ENCODE measurements around the gene BICC1.
A peak's percentile ranks its signal among the peaks of the same experiment; 100 is the strongest.

The BICC1 gene

GRCh38 chr10:58641095-58641531, 128.4 kb downstream of the BICC1 start:
- no peaks in the 10 kb centered on the region for H3K36me3 ChIP-seq (ENCODE audit: control insufficient read depth in 1 of 2, insufficient read depth in 2 of 2, low read length in 2 of 2)
- no peak overlapping the region for H3K4me3 ChIP-seq (ENCODE audit: low read depth in 1 of 2, low read length in 2 of 2)
- H3K4me1 ChIP-seq (ENCODE audit: control insufficient read depth in 1 of 2, insufficient read depth in 2 of 2, low read length in 2 of 2) = no peaks in the 10 kb centered on the region
- H3K9ac ChIP-seq (ENCODE audit: low read depth in 1 of 2, low read length in 2 of 2) = no peak overlapping the region
- no peaks in the 10 kb centered on the region for H3K9me3 ChIP-seq (ENCODE audit: control insufficient read depth in 1 of 2, low read length in 2 of 2)
- no peaks in the 10 kb centered on the region for H3K27me3 ChIP-seq (ENCODE audit: control insufficient read depth in 1 of 2, insufficient read depth in 2 of 2, low read length in 2 of 2)
- no peak overlapping the region for H3K27ac ChIP-seq (ENCODE audit: low read depth, low read length)

- Histone ChIP-seq H3K27me3 (ENCODE audit: control insufficient read depth in 1 of 2, insufficient read depth in 2 of 2, low read length in 2 of 2) (no peaks in the 10 kb centered on the region), H3K4me3 (ENCODE audit: low read depth in 1 of 2, low read length in 2 of 2) (no peak overlapping the region), H3K36me3 (ENCODE audit: control insufficient read depth in 1 of 2, insufficient read depth in 2 of 2, low read length in 2 of 2) (no peaks in the 10 kb centered on the region), H3K9ac (ENCODE audit: low read depth in 1 of 2, low read length in 2 of 2) (no peak overlapping the region), H3K4me1 (ENCODE audit: control insufficient read depth in 1 of 2, insufficient read depth in 2 of 2, low read length in 2 of 2) (no peaks in the 10 kb centered on the region), H3K9me3 (ENCODE audit: control insufficient read depth in 1 of 2, low read length in 2 of 2) (no peaks in the 10 kb centered on the region), H3K27ac (ENCODE audit: low read depth, low read length) (no peak overlapping the region)
Observed at GRCh38 chr10:58641708-58642107, 129.0 kb downstream of the BICC1 start.

DNA sequence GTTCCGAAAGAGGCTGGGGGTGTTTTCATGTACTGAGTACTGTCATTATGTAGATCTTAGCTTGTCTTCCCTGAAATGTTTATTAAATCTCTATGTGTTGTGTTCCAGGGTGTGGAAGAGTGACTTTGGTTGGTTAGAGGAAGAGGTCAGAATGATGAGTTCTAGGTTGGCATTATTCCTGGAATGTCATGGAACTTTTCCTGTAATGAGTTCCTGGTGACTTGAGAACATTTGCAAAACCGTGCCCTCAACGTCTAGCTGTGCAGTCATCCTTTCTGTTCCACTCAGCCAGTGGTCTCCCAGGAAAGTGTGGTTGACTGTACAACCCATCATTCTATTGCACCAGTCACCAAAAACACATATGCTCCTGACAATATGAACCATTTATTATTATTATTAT, 129.6 kb downstream of the BICC1 start:
- Histone ChIP-seq H3K9me3 (ENCODE audit: control insufficient read depth in 1 of 2, low read length in 2 of 2) (no peaks in the 10 kb centered on the region), H3K4me3 (ENCODE audit: low read depth in 1 of 2, low read length in 2 of 2) (no peak overlapping the region), H3K9ac (ENCODE audit: low read depth in 1 of 2, low read length in 2 of 2) (no peak overlapping the region), H3K27ac (ENCODE audit: low read depth, low read length) (no peak overlapping the region), H3K27me3 (ENCODE audit: control insufficient read depth in 1 of 2, insufficient read depth in 2 of 2, low read length in 2 of 2) (no peaks in the 10 kb centered on the region), H3K4me1 (ENCODE audit: control insufficient read depth in 1 of 2, insufficient read depth in 2 of 2, low read length in 2 of 2) (no peaks in the 10 kb centered on the region), H3K36me3 (ENCODE audit: control insufficient read depth in 1 of 2, insufficient read depth in 2 of 2, low read length in 2 of 2) (no peaks in the 10 kb centered on the region)

- H3K4me3 ChIP-seq (ENCODE audit: low read depth in 1 of 2, low read length in 2 of 2) = no peak overlapping the region
- no peaks in the 10 kb centered on the region for H3K9me3 ChIP-seq (ENCODE audit: control insufficient read depth in 1 of 2, low read length in 2 of 2)
- H3K9ac ChIP-seq (ENCODE audit: low read depth in 1 of 2, low read length in 2 of 2) = no peak overlapping the region
- H3K4me1 ChIP-seq (ENCODE audit: control insufficient read depth in 1 of 2, insufficient read depth in 2 of 2, low read length in 2 of 2) = no peaks in the 10 kb centered on the region
- no peak overlapping the region for H3K27ac ChIP-seq (ENCODE audit: low read depth, low read length)
- no peaks in the 10 kb centered on the region for H3K36me3 ChIP-seq (ENCODE audit: control insufficient read depth in 1 of 2, insufficient read depth in 2 of 2, low read length in 2 of 2)
- no peaks in the 10 kb centered on the region for H3K27me3 ChIP-seq (ENCODE audit: control insufficient read depth in 1 of 2, insufficient read depth in 2 of 2, low read length in 2 of 2)
Observed at GRCh38 chr10:58642916-58643428, 130.3 kb downstream of the BICC1 start.

DNA sequence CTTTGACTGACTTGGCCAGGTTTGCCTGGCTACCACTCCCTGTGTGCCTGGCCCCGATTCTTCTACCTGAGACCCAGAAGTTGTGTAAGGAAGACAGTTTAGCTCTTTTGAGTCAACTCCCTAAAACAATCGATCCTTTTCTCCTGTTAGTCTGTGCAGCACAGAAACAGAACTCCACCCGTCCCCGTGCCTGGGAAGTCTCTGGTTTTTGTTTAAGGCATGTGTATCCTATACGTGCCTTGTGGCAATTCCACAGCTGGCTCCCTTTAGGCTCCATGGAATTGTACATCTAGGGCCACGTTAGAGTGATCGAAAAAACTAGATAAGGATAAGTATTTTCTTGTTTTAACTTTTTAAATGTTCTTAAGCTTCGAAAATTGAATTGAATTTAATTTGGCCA, 131.6 kb downstream of the BICC1 start:
- Histone ChIP-seq H3K27ac (ENCODE audit: low read depth, low read length) (no peak overlapping the region), H3K36me3 (ENCODE audit: control insufficient read depth in 1 of 2, insufficient read depth in 2 of 2, low read length in 2 of 2) (no peaks in the 10 kb centered on the region), H3K9me3 (ENCODE audit: control insufficient read depth in 1 of 2, low read length in 2 of 2) (no peaks in the 10 kb centered on the region), H3K4me3 (ENCODE audit: low read depth in 1 of 2, low read length in 2 of 2) (no peak overlapping the region), H3K9ac (ENCODE audit: low read depth in 1 of 2, low read length in 2 of 2) (no peak overlapping the region), H3K27me3 (ENCODE audit: control insufficient read depth in 1 of 2, insufficient read depth in 2 of 2, low read length in 2 of 2) (no peaks in the 10 kb centered on the region), H3K4me1 (ENCODE audit: control insufficient read depth in 1 of 2, insufficient read depth in 2 of 2, low read length in 2 of 2) (no peaks in the 10 kb centered on the region)

DNA sequence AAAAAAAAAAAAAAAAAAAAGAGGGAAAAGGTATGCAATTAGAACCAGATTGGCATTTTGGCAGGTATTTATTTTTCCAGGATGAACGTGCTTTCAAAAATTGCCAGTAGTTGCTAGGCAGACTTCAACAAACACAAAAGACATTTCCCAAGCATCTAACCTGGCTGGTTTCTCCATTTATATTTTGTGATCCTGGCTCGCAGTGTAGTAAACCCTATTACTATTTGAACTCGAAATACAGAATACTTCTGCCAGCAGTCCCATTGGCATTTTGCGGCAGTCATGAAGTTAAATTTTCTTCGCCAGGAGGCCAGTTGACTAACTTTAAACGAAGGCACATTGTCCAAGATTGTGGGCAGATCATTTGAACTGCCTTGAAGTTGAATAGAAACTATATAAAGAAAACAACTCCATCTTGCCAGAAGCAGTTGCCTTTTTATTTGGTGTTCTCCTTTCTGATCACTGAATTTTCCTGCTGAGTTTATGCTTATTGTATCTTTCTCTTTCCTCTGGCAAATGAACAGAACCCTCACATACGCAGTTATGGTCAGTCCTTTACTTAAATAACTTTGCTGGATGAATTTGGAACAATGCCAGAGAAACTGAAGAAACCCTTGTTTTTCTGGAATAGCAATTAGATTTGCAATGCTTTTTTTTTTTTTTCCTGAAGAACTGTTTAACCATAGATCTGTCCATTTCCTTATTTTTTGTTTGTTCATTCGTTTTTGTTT, 132.9 kb downstream of the BICC1 start:
- no peaks in the 10 kb centered on the region for H3K9me3 ChIP-seq (ENCODE audit: control insufficient read depth in 1 of 2, low read length in 2 of 2)
- no peaks in the 10 kb centered on the region for H3K27me3 ChIP-seq (ENCODE audit: control insufficient read depth in 1 of 2, insufficient read depth in 2 of 2, low read length in 2 of 2)
- H3K4me3 ChIP-seq (ENCODE audit: low read depth in 1 of 2, low read length in 2 of 2) = no peak overlapping the region
- no peaks in the 10 kb centered on the region for H3K4me1 ChIP-seq (ENCODE audit: control insufficient read depth in 1 of 2, insufficient read depth in 2 of 2, low read length in 2 of 2)
- no peaks in the 10 kb centered on the region for H3K36me3 ChIP-seq (ENCODE audit: control insufficient read depth in 1 of 2, insufficient read depth in 2 of 2, low read length in 2 of 2)
- H3K9ac ChIP-seq (ENCODE audit: low read depth in 1 of 2, low read length in 2 of 2) = no peak overlapping the region
- no peak overlapping the region for H3K27ac ChIP-seq (ENCODE audit: low read depth, low read length)

- H3K27ac ChIP-seq (ENCODE audit: low read depth, low read length) = no peak overlapping the region
- no peaks in the 10 kb centered on the region for H3K27me3 ChIP-seq (ENCODE audit: control insufficient read depth in 1 of 2, insufficient read depth in 2 of 2, low read length in 2 of 2)
- no peaks in the 10 kb centered on the region for H3K36me3 ChIP-seq (ENCODE audit: control insufficient read depth in 1 of 2, insufficient read depth in 2 of 2, low read length in 2 of 2)
- no peak overlapping the region for H3K4me3 ChIP-seq (ENCODE audit: low read depth in 1 of 2, low read length in 2 of 2)
- no peaks in the 10 kb centered on the region for H3K9me3 ChIP-seq (ENCODE audit: control insufficient read depth in 1 of 2, low read length in 2 of 2)
- H3K9ac ChIP-seq (ENCODE audit: low read depth in 1 of 2, low read length in 2 of 2) = no peak overlapping the region
- H3K4me1 ChIP-seq (ENCODE audit: control insufficient read depth in 1 of 2, insufficient read depth in 2 of 2, low read length in 2 of 2) = no peaks in the 10 kb centered on the region
Observed at GRCh38 chr10:58647376-58648112, 134.9 kb downstream of the BICC1 start.

DNA sequence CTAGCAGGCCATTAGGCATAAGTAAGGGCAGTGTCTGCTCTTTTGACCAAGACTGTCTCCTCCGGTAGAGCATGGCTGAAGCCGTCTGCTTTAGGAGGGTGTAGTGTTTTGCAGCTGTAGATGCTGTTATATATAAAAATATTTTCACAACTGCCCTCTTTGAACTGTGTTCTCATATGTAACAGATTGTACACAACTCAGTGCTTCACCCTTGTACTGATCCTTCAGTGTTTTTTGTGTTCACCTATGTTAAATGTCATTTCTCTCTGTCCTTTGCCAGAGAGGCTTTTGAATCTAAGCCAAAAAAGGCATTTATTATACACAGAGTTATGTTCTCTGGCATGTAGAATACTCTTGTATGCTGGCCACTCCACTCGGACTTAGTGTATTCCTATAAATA, 135.5 kb downstream of the BICC1 start:
- no peaks in the 10 kb centered on the region for H3K4me1 ChIP-seq (ENCODE audit: control insufficient read depth in 1 of 2, insufficient read depth in 2 of 2, low read length in 2 of 2)
- H3K27me3 ChIP-seq (ENCODE audit: control insufficient read depth in 1 of 2, insufficient read depth in 2 of 2, low read length in 2 of 2) = no peaks in the 10 kb centered on the region
- no peak overlapping the region for H3K27ac ChIP-seq (ENCODE audit: low read depth, low read length)
- H3K9me3 ChIP-seq (ENCODE audit: control insufficient read depth in 1 of 2, low read length in 2 of 2) = no peaks in the 10 kb centered on the region
- no peak overlapping the region for H3K9ac ChIP-seq (ENCODE audit: low read depth in 1 of 2, low read length in 2 of 2)
- H3K4me3 ChIP-seq (ENCODE audit: low read depth in 1 of 2, low read length in 2 of 2) = no peak overlapping the region
- H3K36me3 ChIP-seq (ENCODE audit: control insufficient read depth in 1 of 2, insufficient read depth in 2 of 2, low read length in 2 of 2) = no peaks in the 10 kb centered on the region

GRCh38 chr10:58651040-58651439, 138.4 kb downstream of the BICC1 start:
- Histone ChIP-seq H3K9ac (ENCODE audit: low read depth in 1 of 2, low read length in 2 of 2) (no peak overlapping the region), H3K36me3 (ENCODE audit: control insufficient read depth in 1 of 2, insufficient read depth in 2 of 2, low read length in 2 of 2) (no peaks in the 10 kb centered on the region), H3K27ac (ENCODE audit: low read depth, low read length) (peak overlapping the region; percentile 10), H3K4me1 (ENCODE audit: control insufficient read depth in 1 of 2, insufficient read depth in 2 of 2, low read length in 2 of 2) (no peaks in the 10 kb centered on the region), H3K9me3 (ENCODE audit: control insufficient read depth in 1 of 2, low read length in 2 of 2) (no peaks in the 10 kb centered on the region), H3K27me3 (ENCODE audit: control insufficient read depth in 1 of 2, insufficient read depth in 2 of 2, low read length in 2 of 2) (no peaks in the 10 kb centered on the region), H3K4me3 (ENCODE audit: low read depth in 1 of 2, low read length in 2 of 2) (no peak overlapping the region)

DNA sequence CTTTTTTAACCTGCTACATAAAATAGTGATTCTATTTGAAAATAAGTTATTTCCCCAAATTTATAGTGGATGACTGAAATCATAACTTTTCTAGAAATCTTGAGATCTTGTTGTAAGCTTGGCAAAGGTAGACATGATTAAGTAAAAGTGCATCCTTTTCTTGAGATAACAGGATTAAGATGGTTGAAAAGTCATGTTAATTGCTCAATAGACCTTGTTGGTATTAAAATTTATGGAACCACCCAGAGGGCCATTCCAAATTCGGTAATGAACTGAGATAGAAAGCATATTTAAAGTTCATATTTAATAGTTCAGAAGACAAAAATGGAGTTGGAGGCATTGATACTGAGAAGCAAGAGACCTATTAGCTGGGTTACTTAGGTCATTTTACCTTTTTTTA, 139.1 kb downstream of the BICC1 start:
- Histone ChIP-seq H3K4me1 (ENCODE audit: control insufficient read depth in 1 of 2, insufficient read depth in 2 of 2, low read length in 2 of 2) (no peaks in the 10 kb centered on the region), H3K9me3 (ENCODE audit: control insufficient read depth in 1 of 2, low read length in 2 of 2) (no peaks in the 10 kb centered on the region), H3K36me3 (ENCODE audit: control insufficient read depth in 1 of 2, insufficient read depth in 2 of 2, low read length in 2 of 2) (no peaks in the 10 kb centered on the region), H3K9ac (ENCODE audit: low read depth in 1 of 2, low read length in 2 of 2) (no peak overlapping the region), H3K4me3 (ENCODE audit: low read depth in 1 of 2, low read length in 2 of 2) (no peak overlapping the region), H3K27ac (ENCODE audit: low read depth, low read length) (no peak overlapping the region), H3K27me3 (ENCODE audit: control insufficient read depth in 1 of 2, insufficient read depth in 2 of 2, low read length in 2 of 2) (no peaks in the 10 kb centered on the region)

All from duodenal mucosa (tissue), 2 donors.